HG02885 (cell line): ENCODE data around the gene NR6A1.
"Not testable (repeated sequence)": the region's sequence is repeated elsewhere in the genome, so short reads cannot be mapped to it uniquely, and the experiment has no call there.

ENCODE experiments used
- ATAC-seq: cut with Tn5 transposase; IDR thresholded peaks from one replicate; pipeline ENCODE4 v1.9.1; 2021; ENCODE audit warnings: mild to moderate bottlenecking; ENCODE audit not compliant: unreplicated experiment, poor library complexity

NR6A1 gene

DNA sequence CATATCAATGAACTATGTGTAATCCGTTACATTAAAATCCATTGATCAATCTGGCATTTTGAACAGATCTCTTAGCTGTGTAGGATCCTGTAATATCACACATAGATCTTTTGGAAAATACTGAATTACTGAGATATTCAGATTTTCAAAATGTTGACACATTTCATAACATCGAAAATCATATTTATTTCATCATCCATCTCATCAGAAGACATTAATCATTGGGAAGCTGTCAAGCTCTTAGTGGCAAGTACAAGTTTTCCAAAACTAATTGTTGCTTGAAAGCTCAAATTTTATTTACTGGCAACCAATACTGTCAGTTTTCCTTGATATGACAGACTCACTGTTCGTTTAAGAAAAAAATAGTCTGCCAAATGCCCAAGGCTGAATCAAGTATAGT is 8.5 kb downstream of the NR6A1 start:
- no peak for ATAC-seq

DNA sequence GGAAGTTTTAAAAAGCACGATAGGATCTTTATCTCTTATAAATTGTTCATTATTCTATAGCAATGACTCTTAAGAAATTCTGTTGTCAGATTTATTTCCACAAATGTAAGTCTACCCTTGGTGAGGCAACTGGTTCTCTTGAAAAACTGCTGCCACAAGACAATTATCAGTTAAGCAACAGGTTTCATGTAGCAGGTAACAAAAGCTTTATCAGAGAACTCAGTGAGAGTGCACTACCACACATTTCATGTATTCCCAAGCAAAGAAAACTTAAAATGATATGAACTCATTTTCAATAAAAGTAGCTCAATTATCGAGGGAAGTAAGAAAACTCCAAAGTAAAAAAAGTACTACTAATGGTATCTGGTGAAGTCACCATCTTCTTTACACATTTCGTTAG is 9.4 kb downstream of the NR6A1 start:
- ATAC-seq: no peak

DNA sequence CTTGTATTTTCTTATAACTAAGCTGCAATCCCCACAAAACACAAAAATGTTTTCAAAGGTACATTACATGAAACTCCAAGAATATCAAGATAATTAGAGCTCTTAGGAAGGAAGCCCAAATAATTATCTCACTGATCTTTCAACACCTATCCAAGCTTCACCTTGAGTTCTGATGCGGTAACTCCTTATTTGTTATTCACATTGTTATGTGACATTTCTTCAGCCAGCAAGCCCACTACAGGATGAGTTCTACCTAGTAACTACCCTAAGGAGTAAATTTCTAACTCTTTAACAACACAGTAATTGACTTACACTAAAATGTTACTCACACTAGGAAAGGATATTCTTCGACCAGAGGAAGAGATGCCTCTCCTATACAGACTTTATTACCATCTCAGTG is 9.9 kb downstream of the NR6A1 start:
- no peak for ATAC-seq

DNA sequence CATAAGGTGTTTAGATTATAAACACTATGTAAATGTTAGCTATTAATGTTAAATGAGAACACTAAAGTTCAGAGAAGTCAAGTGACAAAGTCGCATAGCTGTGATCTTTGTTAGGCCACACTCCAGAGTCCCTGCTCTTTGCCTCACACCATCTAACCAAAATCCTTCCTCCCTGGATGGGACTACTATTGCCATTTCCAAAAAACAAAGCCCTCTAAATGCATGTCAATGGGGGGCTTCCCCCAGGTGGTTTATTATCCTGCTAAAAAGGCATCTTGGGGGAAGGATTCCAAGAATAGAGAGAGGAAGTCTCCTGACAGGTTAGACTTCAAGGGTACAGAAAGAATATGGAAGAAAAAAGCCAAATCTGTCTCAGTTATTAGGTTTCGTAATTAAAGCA is 10.4 kb downstream of the NR6A1 start:
- no peak for ATAC-seq

DNA sequence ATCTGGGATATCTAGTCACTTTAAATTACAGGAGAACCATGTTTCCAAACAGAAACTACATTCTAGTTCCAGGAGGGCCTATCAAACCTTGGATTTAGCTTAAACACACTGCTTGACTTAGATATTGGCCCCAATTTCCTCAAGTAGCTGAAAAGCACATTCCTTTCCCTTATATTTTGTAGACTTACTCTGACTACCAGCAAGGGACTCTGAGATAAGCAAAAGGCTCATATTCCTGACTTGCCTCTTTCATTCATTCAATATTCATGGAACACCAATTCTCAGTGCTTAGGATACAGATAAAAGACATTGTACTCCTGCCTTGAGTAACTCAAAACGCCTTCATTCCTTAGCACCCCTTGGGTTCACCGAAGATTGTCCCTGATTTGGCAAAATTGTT is 11.8 kb downstream of the NR6A1 start:
- ATAC-seq: no peak

DNA sequence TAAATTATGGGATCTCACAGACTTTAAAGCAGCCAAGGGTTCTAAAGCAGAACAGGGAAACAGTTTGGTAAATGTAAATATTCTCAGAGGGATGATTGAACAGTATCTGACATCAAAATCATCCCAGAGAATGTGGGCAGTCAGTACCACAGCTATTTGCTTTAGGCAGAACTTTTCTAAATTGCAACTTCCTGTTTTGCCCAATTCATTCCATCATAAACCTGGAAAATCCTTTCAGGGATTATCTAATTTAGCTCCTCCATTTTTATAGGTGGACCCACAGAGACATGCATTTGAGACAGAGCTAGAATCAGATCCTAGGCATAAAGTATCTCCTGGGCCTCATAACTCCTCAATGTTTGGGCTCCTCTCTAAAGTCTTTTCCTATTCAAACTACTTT is 12.4 kb downstream of the NR6A1 start:
- ATAC-seq: no peak

DNA sequence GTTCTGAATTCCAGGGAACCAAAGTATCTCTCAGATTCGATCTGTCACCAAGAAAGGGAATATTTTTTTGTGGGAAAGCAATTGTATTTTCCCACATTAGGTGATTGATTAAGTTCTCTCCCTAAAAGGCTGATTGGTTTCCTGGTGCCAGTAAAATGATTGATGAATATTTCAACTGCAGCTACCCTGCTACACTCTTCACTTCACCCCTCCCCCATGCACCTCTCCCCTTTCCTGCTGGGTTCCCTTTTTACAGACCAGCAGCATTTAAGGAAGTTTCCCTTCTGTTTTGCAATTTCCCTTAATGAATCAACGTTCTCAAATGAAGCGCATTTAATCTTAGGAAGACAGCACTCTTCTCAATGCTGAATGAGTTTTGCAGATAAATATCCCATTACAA is 13.1 kb downstream of the NR6A1 start:
- no peak for ATAC-seq

DNA sequence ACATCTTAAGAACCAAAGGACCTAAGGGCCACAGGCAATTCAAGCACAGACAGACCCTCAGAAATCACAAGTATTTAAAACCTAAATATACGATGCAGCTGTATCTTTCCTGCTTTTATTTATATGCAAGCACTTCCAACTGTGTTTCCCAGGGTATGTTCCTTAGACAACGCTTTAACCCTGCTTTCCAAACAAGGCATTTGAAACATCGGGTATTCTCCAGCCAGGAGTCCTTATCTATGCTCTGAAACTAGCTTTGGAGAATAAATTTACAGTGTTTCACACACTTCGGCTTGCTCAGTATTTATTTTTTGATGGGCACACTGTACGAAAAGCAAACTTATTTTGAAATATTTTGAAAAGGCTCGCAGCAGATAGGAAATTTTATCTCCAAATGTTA is 13.5 kb downstream of the NR6A1 start:
- ATAC-seq: no peak

DNA sequence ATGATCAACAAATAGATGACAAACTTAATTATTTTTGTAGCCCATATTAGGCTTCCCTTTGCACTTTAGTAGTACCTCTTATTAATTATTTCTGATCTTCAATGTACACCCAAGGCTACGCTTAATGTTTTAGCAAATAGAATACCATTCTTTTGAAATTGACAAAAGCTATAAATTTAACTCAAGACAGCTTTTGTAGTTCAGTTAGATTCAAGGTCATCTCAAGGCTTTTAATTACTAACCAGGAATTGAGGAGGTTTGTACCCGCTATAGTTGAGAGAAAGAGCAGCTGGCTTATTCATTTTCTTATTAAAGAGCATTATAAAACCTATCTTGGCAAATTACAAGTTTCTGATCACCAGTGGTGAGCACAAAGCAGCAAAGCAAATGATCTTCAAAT is 15.1 kb downstream of the NR6A1 start:
- ATAC-seq: no peak

DNA sequence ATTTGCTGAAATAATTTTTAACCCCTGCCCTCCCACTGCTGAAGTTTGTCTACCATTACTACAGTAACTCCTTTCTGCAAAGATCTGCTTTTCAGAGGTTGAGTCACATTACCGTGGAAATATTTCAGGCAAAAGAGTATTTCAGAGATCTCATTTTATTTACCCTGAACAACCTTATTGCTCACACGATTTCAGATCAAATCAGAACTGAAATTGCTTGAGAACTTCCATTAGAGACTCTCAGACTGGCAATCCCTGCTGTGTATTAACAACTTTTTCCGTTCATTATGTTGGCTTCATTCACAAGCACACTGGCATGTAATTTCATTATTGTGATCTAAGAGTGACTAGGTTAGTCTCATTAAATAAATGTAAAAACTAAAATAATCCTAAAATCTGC is 16.1 kb downstream of the NR6A1 start:
- no peak for ATAC-seq

DNA sequence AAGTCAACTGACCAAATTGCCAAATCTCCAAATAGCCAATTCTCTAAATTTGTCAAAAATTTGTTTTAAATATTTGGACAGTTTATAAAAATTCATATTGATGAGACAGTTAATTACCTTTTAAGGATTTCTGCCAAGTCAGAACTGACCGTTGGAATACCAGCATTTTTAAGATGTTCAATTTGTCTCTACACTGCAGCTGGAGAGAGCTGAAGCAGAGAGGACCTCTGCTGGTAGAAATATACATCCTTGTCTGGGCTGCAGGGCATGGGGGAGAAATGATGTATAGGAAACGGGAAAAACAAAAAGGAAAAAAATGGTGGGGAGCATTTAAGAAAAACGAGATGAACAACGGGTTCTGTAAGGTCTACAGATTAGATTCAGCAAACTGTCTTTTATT is 16.8 kb downstream of the NR6A1 start:
- ATAC-seq: no peak

DNA sequence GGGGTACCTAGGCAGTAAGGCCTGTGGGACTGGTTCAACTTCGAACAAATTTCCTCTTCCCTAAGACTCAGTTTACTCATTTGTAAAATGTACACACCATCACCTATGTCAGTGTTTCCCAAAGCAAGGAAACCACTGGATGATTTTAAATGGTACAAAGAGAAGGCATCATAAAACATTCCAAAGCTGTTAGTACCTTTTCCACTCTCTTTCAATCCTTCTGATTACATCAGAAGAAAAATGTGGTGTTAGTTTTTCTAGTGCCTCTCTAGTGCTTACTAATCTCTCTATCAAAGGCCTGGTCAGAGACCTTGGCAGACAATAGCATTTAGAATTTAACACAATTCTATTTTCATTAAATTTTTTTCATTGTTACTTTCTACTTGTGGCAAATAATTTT is 18.1 kb downstream of the NR6A1 start:
- ATAC-seq: no peak

DNA sequence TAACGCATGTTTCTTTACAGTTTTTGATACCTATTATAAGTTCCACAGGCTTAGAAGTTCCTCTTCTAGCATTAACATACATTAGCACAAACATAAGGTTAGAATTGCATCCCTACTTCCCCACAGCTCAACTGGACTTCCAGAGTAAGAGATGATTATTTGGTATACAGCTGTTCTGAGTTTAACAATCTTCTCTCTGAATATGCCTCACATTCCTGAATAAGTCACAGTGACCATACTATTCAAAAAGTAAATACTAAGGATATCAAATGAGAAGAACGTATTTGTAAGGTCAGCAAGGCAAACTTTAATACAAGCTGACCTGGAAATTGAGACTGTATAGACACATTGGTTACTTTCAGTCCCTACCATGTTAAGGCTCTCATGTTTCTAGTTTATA is 21.3 kb downstream of the NR6A1 start:
- no peak for ATAC-seq

DNA sequence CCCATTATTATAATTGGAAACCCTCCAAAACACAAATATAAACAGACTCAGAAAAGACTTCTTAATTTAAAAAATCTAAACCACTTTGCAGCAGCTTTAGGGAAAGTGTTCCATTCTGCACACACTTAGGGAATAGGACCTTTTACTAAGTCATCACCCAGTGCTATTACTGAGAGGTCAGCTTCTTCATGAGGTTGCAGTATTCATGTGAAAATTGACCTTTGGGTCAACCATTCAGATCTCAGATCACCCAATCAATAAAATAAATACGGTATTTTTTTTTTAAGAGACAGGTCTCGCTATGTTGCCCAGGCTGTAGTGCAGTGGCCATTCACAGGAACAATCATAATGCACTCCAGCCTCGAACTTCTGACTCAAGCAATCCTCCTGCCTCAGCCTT is 21.8 kb downstream of the NR6A1 start:
- ATAC-seq: no peak

DNA sequence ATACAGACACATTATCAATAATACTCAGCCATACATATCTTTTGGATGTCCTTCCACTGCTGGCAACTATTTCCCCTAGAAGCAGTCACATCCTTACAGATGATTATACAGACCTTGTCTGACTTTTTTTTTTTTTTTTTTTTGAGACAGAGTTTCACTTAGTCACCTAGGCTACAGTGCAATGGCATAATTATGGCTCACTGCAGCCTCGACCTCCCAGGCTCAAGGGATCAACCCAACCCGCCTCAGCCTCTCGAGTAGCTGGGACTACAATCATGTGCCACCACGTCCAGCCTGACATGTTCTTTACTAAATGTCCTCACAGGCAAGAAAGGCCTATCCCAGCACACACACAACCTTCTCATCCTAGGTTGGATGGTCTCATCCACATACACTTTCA is 24.0 kb downstream of the NR6A1 start:
- ATAC-seq: no peak

DNA sequence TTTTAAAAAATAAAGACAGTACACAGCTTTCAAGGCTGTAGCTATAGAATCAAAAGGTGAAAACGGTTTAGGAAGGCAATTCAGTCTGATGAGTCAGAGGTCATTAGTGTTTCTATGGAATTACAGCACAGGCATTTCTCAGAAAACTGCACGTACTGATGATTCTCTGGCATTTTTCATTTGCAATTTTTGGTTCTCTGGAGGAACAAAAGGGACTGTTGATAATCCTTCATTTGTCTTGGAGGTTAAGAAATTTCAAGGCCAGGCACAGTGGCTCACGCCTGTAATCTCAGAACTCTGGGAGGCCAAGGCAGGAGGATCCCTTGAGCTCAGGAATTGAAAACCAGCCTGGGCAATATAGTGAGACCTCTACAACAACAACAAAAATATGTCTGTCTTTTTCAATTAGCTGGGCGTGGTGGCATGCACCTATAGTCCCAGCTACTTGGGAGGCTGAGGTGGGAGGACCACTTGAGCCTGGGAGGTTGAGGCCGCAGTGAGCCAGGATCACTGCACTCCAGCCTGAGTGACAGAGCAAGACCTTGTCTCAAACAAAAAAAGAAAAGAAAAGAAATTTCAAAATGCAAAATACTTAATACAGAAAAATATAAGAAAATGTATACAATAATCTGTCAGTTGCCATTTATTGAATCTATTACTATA is 27.3 kb downstream of the NR6A1 start:
- no peak for ATAC-seq

DNA sequence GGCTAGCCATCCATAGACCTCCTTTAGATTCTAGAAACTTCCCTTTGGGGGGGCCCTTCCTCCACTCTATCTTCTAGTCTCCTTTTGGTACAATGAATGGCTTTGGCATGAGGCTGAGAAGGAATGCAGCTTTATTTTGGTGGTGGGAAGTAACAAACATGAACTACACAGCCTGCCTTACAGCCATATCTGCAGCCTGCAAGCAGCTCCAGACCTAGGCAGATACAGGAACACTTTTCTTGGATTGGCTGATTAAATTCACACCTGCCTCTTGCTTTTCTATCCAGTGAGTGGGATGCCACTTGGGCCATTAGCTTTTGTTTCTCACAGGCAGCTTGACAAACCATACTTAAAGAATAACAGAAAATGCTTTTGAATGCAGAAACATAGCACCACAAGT is 28.2 kb downstream of the NR6A1 start:
- ATAC-seq: no peak

DNA sequence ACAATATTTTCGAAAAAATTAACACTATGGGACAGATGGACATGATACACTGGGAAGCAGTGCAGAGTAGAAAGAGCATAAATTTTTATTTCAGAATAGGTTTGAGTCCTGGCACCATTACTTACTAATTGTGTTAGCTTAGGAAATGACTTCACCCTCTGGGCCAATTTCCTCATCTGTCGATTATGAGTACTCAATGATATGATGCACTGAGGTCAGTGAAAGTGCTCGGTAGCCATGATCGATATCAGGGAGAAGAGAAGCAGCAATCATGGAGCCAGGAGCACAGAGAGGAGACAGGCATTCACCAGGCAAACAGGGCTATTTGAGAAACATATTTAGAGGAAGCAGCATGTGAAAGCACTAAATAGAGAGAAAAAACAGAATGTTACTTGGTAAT is 29.4 kb downstream of the NR6A1 start:
- no peak for ATAC-seq

DNA sequence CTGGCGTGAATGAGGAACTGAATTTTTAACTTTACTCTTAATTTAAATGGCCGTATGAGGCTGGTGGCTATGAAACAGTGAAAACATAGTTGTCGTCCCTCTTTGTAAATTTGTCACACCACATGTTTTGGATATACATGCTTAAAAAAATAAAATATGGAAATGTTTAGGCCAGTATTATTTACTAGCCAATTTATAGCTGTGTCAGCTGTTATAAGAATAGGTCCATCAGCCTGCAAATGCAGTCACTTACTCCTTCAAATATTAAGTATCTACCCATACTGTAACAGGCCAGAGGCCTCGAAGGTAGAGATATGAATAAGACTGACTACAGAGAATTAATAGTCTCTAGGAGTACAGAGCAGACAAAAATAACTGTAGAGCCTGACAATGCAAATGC is 30.0 kb downstream of the NR6A1 start:
- ATAC-seq: no peak

DNA sequence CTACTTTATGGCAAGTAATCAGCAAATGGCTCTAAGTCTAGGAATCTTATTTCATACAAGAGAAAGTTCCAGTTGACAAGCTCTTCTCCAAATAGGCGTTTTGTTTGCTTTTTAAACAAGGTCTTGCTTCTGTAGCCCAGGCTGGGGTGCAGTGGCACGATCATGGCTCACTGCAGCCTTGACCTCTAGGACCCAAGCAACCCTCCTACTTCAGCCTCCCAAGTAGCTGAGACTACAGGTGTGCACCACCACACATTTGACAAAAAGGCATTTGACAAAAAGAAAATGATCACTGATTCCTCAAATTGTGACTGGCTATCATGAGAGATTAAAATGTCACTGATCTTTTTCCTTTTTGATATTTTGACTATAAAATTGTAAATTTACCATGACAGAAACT is 31.8 kb downstream of the NR6A1 start:
- no peak for ATAC-seq

DNA sequence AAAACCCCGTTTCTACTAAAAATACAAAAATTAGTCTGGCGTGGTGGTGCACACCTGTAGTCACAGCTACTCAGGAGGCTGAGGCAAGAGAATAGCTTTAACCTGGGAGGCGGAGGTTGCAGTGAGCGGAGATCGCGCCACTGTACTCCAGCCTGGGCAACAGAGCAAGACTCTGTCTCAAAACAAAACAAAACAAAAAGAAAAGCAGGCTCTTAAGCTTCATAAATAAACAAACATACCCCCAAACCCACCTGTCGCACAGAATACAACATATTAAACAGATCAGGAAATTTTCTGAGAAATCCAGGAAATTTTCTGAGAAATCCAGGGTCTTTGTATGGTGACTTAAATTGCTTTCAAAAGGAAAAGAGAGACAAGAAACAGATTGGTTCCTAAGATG is 33.0 kb downstream of the NR6A1 start:
- not testable (repeated sequence) for ATAC-seq

DNA sequence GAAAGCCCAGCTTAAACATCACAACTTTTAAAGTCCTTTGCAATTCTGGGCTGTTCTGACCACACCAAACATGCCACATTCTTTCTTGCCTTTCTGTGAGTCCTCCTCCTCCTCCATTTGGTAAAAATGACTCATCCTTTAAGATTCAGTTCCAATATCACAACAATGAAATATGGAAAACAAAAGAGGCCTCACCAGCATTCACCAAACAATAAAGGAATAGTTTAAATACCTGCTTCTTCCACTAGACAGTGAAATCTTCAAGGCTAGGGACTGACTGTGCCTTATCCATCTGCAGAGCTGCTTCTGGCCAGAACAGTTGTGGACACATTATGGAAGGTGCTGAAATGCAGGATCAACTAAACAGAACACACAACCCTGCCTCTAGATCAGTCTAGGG is 36.0 kb downstream of the NR6A1 start:
- ATAC-seq: no peak

DNA sequence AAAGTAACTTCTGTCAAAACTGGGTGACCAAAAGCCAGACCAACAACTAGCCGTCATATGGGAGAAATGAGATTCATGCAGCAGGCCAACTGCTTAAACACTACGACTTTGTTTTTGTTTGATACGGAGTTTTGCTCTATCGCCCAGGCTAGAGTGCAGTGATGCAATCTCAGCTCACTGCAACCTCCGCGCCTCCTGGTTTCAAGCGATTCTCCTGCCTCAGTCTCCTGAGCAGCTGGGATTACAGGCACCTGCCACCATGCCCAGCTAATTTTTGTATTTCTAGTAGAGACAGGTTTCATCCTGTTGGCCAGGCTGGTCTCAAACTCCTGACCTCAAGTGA is 36.4 kb downstream of the NR6A1 start:
- ATAC-seq: not testable (repeated sequence)
